HK-2 (cell line): Measurements from ENCODE around the gene ZNF423.

ENCODE experiments used
- DNase-seq: peaks from one replicate; pipeline ENCODE4 v3.0.0-alpha.2; 2018; ENCODE audit not compliant: unreplicated experiment

Gene ZNF423

DNA sequence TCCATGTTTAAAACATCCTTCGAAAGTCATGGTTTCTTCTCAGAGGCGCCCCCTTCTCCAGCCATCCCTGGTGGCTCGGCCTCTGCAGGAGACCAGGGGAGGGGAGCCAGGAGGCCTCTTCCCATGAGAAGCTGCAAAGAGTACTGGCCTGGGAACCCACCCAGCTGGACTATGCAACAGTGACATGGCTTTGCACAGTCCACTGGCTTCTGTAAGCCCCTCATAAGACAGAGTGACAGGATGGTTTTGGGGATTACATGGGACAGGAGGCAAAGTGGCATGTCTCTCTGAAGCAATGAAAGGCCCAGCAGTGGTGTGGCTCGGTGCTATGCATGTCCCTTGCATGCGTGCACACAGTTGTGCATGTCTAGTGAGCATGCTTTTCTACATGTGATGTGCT, 382.8 kb downstream of the ZNF423 start:
- DNase-seq = no peak

DNA sequence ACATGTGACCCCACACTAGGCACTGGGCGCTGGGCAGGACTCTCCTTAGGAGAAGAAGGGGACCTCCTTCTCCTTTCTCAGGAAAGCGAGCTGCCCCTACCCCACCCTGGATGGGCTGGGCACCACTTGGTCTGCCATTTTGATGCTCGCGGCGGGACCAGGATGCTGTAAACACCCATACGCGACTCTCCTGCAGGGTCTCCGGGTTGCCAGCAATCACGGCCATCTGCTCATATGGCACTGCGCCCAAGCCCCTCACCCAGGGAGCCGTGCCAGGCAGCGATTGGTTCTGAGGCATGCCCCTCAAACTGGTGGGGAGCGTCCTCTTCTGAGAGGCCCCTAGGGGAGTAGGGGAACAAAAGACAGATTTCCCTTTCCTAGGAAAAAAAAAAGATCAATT, 383.3 kb downstream of the ZNF423 start:
- DNase-seq = no peak

DNA sequence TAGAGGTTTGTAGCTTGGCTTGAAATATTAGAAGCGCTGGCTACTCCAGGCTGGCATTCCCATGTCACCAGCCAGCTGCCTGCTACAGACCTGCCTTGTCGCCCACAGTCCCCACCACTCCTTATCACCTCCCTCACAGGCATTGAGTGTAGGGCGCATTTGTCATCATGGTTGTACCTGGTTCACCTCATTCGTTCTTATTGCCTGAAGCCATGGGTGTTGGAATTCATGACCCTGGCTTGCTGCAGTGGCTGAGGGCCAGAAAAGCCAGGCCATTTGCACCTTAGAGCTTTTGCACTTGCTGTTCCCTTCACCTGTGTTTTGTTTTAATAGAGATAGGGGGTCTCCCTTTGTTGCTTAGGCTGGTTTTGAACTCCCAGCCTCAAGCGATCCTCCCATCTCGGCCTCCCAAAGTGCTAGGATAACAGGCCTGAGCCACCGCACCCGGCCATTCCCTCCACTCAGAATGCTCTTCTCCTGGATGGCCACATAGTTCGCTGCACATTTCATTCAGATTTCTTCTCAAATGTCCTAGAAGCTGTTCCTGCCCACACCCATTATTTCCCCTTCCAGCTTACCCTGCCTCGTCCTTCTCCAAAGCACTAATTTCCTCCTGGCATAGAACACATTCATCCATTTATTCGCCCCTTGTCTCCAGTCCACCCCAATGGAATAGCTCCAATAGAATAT, 384.7 kb downstream of the ZNF423 start:
- DNase-seq = no peak

- DNase-seq = no peak
Measured at GRCh38 chr16:49470513-49470991, 385.4 kb downstream of the ZNF423 start.

GRCh38 chr16:49469930-49470451, 385.9 kb downstream of the ZNF423 start:
- no peak for DNase-seq

DNA sequence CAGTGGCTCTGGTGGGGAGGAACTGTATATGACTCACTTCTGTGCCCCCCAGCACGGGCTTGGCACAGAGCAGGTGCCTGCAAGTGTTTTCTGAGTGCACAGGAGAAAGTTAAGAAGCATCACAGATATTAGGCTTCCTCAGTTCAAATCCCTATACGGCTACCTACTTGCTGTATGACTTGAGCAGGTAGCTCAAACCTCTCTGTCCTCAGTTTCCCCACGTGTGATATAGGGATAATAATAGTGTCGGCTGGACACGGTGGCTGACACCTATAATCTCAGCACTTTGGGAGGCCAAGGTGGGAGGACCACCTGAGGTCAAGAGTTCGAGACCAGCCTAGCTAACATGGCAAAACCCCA, 386.6 kb downstream of the ZNF423 start:
- DNase-seq = no peak

DNA sequence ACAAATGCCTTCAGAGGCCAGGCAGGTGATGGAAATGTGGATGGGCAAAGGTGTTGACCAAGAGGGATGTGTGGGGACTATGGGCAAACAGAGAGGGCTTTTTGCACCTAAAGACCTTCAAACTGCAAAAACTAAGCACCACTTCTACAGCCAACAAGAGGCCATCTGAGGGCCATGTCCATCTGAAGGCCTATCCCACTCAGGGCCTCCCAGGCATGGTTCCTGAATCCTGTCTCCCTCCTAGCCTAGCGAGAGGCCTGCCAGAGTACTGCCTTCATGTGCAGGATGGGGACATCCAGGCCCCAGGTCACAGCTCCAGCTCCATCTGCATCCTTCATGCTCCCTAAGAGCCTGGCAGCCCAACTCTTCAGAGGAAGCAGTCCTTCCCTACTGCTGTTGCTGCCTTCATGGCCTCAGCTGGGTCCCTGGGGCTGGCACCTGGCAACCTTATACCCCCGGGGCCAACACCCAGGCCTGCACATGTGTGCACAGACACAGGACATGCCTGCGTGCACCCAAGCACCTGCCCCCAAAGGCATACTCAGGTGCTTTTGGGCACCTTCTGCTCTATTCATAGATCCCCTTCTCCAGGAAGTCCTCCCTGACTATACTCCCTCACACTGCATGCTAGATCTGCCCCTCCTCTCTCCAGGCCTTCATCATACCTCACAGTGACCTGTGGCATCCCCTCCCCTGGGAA, 387.2 kb downstream of the ZNF423 start:
- DNase-seq = no peak

DNA sequence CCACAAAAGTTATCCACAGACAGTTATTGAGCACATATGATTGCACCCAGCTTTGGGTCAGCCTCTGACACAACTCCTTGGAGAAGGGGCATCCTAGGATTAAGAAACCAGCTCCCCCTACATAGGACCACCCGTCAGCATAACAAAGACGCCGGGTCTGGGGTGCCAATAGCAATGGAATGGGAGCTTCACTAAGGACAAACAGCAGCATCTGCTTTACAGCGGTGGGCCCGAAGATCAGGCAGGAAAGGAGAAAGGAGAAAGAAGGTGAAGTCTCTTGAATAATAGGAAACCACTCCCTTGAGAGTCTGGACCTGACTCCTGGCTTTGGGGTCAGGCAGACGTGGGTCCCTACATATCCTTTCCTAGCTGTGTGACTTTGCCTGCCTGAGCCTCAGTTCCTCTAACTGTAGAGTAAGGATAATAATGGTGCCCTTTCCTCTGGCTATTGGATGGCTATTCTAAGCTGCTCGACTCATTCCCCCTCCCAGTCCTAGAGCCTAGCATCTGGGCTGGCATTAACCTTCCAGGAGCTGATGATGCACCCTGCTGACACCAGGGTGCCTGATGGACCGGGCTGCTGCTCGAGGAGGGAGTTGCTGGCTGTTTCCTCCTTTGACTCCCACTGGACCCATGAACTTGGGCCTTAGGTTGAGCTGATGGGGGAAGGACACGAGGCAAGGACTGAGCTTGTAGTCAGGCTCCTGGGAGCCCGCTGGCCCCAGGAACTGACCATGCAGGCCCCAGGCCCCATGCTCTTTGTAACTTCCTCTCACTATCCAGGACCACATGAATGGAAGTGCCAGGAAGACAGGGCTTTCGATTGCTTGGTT, 388.2 kb downstream of the ZNF423 start:
- no peak for DNase-seq

GRCh38 chr16:49466881-49467280, 389.0 kb downstream of the ZNF423 start:
- DNase-seq = no peak

GRCh38 chr16:49466529-49466831, 389.4 kb downstream of the ZNF423 start:
- DNase-seq = no peak

- DNase-seq = no peak
Measured at GRCh38 chr16:49465661-49466528, 390.0 kb downstream of the ZNF423 start.

- DNase-seq = no peak
Measured at GRCh38 chr16:49464877-49465504, 390.9 kb downstream of the ZNF423 start.

DNA sequence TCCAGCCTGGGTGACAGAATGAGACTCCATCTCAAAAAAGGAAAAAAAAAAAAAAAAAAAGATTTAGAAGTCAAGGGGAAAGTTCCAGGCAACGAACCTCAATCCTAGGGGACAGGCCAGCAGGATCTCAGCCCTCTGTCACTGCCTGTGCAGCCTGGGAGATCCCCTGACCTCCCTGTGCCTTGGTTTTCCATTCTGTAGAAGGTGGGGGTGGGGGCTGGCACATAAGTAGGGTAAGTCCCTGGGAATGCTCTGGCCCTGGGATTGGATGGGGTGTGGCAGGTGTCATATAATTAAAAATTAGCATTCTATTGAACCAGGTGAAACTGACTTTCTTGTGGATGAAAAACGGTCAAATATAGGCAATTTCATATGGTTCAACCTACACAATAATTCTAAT, 391.8 kb downstream of the ZNF423 start:
- DNase-seq = no peak

DNA sequence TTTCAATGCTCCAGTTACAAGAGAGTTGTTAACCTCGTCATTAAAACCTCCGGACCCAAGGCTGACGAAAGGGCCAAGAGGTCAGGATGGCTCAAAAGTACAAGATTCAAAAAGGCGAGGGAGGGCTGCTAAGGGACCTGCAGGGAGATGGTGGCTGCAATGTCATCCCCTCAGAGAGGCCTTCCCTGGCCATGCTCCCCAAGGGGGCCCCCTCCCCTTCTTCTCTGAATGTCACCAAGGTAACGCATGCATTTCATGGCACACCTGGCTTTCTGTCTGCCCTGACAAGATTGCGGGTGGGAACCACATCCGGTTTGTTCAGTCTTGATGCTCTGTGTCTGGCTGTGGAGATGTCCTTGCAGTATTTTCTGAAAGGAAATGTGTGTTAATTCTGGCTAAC, 392.4 kb downstream of the ZNF423 start:
- no peak for DNase-seq

DNA sequence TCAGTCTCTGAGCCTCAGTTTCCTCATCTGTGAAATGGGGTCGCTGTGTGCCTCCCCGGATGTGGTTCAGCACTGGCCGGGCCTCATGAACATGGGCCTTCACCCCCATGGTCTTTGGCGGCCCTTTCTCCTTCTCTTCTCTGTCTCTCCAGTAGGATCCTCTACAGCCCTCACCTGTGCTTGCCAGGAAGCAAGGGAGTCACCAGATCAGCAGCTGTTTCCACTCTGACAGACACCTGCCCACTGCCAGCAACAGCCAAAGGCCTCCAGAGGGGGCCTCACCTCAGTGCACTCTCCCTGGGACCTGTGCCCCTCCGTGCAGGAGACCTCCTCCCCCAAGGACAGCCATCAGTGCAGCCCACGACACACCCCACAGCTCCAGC, 392.9 kb downstream of the ZNF423 start:
- no peak for DNase-seq

DNA sequence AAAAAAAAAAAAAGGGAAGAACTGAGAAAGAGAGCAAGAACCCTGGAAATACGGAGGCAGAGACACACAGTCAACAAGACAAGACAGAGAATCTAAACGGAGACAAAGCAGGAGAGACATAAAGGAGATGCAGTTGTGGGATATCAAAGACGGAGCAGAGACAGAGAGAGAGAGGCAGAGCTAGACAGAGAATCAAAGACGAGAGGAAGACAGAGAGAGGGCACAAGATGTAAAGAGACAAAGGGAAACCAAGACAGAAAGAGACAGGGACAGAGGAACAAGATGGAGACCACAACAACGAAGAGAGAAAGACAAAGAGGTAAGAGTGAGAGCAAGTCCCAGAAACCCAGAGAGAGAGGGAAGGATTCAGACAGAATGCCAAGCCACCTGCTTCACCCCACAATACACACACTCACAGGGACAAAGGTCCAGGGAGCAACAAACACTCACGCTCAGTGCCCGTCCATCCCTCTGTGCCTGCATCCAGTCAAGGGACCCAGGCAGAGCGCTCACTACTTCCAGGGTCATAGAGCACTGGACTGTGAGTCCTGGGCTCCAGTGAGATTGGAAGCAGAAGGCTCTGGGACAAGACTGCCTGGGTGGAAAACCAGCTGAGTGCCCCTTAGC, 393.4 kb downstream of the ZNF423 start:
- DNase-seq = no peak

- DNase-seq = no peak
Measured at GRCh38 chr16:49461517-49461951, 394.4 kb downstream of the ZNF423 start.

GRCh38 chr16:49460786-49461470, 395.0 kb downstream of the ZNF423 start:
- DNase-seq = no peak

DNA sequence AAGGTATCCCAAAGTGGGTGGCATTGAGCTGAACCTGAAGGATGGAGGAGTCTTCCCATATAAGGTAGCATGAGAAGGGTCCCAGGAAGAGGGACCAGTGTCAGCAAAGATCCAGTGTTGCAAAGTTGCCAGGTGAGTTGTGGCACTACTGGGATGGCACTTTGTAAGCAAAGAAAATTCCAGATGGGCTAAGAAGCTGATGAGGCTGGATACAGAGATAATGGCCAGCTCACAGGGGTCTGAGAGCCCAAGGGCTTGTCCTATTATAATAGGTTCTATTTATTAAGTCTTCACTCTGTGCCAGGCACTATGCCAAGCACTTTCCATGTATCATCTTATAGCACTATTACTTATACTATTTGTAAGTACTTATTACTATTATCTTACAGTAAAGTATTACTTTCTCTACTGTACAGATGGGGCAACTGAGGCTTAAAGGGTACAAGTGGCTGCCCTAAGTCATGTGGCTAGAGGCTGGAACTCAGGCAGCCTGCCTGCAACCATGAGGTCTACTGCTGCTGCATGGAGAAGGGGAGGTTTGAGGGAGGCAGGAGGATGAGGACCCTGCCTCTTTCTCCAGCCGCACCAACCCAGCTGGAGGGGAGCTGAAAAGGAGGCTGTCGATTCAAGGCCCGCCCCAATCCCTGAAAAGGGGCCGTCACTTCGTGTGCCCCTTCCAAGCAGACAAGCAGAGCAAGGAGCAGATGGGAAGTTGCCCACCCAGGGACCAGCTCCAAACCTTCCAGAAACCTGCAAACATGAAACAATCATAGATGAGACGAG, 395.8 kb downstream of the ZNF423 start:
- DNase-seq = no peak
